Measurements from ENCODE around the gene ZNF525.
"Not testable (repeated sequence)": the region's sequence is repeated elsewhere in the genome, so short reads cannot be mapped to it uniquely, and the experiment has no call there.

ZNF525 gene

DNA sequence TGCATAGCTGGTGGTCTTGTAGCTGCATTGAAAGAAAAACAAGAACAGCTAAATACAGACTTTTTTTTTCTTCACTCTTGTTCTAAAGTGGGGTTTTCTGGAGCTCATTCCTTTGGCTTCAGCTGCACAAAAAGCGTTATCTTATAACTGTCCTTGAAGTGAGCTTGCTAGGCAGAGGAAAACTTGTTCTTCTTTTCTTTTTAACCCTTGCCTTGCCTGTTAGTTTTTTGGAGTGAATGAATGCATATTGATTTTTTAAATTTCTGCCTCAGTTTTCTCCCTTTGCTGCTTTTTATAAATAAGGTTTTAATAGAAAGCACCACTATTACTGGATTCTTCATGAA lies 31.0 kb downstream of the ZNF525 start:
- no peak for DNase-seq

DNA sequence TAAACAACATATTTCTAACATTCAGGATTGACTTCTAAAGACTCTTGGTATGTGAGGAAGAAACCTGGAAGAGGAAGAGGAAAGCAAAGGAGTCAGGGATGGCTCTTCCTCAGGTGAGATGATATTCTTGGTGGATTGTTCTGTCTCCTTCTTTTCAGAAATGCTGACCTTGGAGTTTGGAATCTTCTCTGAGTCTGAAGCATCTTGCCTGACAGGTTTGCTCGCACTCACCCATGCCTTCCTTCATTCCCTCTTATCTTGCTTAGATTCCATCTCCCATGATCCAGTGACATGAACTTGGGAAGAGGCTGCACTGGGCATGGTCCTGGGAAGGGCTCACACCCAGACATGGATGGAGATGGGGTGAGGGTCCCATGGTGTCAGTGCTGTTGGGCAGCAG lies 32.4 kb downstream of the ZNF525 start:
- not testable (repeated sequence) for DNase-seq

DNA sequence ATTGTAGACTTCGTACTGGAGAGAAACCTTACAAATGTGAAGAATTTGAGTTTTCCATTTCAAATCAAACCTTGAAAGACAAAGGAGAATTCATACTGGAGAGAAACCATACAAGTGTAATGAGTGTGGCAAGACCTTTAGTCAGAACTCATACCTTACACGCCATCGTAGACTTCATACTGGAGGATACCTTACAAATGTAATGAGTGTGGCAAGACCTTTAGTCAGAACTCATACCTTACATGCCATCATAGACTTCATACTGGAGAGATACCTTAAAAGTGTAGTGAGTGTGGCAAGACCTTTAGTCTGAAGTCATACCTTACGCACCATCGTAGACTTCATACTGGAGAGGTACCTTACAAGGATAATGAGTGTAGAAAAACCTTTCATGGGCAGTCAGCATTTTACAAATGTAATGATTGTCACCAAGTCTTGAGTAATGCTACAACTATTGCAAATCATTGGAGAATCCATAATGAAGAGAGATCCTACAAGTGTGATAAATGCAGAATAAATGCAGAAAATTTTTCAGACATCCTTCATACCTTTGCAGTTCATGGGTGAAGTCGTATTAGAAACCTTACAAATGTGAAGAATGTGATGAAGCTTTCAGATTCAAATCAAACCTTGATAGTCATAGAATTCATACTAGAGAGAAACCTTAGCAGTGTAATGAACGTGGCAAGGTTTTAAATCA lies 44.1 kb downstream of the ZNF525 start:
- no peak for DNase-seq

DNA sequence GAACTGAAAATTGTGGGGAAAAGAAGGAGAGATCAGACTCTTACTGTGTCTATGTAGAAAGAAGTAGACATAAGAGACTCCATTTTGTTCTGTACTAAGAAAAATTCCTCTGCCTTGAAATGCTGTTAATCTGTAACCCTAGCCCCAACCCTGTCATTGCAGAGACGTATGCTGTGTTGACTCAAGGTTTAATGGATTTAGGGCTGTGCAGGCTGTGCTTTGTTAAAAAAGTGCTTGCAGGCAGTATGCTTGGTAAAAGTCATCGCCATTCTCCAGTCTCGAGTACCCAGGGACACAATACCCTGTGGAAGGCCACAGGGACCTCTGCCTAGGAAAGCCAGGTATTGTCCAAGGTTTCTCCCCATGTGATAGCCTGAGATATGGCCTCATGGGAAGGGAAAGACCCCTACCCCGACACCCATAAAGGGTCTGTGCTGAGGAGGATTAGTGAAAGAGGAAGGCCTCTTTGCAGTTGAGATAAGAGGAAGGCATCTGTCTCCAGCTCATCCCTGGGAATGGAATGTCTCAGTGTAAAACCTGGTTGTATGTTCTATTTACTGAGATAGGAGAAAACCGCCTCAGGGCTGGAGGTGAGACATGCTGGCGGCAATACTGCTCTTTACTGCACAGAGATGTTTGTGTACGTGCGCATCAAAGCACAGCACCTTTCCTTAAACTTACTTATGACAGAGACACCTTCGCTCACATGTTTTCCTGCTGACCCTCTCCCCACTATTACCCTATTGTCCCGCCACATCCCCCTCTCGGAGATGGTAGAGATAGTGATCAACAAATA lies 55.2 kb downstream of the ZNF525 start:
- DNase-seq, result not testable (repeated sequence)

DNA sequence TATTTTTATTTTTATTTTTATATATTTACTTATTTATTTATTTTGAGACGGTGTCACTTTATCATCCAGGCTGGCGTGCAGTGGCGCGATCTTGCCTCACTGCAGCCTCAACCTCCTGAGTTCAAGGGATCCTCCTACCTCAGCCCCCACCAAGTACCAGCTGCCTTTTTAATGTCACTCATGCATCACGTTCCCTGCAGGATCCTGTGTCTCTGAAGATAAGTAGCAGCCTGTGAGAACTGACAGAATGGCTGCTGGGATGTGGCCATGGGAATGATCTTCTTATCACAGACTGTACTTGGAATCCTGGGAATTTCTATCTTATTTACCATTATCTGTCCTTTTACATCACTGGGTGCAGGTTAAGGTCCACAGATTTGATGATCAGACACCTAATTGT lies 57.0 kb downstream of the ZNF525 start:
- DNase-seq, result no peak

DNA sequence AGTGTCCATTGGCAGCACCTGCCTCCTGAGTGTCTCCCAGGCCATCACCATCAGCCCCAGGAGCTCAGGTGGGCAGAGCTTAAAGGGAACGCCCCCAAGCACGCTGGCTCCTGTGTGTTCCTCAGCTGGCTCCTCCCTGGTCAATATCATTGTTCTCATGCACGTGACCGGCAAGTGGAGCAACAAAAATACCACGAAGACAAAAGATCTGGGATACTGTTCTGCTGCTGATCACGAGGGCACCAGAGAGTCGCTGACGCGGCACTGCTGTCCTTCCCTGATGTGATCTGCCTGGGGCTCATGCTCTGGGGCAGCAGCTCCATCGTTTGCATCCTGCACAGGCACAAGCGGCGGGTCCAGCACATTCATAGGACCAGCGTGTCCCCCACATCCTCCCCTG lies 57.6 kb downstream of the ZNF525 start:
- not testable (repeated sequence) for DNase-seq

DNA sequence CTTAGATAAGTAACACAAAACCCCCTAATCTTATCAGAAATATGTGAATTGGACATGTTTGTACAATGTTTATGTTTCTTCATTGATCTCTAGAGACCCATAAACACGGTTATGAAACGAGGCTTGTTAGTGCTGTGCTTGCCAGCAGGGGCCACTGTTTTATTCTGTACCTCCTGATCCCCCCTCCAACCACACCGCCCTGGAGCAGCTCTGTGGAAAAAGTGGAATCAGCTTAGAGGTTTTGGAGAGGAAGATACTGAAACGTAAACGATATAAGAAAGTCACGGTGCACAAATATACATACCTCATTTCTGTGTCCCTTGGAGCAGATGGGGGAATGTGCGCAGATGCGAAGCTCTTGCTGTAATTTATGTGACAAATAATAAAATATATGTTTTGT lies 58.2 kb downstream of the ZNF525 start:
- DNase-seq, result not testable (repeated sequence)

DNA sequence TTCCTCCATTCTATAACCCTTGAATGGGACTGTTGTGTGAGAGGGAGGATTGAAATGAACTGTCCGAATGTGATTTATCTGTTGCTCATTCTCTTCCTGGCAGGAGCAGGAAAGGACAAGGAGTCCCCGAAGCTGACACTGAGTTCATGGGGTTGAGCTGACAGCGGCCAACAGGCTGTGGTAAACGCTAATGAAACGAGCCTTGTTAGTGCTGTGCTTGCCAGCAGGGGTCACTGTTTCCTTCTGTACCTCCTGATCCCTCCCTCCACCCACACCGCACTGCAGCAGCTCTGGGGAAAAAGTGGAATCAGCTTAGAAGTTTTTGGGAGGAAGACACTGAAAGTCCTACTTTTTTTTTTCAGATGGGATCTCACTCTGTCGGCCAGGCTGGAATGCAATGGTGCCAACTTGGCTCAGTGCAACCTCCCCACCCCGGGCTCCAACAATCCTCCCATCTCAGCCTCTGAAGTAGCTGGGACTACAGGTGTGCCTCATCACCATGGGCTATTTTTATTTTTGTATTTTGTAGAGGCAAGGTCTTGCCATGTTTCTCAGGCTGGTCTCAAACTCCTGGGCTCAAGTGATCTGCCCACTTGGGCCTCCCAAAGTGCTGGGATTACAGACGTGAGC lies 59.6 kb downstream of the ZNF525 start:
- peak; percentile 66 for DNase-seq

DNA sequence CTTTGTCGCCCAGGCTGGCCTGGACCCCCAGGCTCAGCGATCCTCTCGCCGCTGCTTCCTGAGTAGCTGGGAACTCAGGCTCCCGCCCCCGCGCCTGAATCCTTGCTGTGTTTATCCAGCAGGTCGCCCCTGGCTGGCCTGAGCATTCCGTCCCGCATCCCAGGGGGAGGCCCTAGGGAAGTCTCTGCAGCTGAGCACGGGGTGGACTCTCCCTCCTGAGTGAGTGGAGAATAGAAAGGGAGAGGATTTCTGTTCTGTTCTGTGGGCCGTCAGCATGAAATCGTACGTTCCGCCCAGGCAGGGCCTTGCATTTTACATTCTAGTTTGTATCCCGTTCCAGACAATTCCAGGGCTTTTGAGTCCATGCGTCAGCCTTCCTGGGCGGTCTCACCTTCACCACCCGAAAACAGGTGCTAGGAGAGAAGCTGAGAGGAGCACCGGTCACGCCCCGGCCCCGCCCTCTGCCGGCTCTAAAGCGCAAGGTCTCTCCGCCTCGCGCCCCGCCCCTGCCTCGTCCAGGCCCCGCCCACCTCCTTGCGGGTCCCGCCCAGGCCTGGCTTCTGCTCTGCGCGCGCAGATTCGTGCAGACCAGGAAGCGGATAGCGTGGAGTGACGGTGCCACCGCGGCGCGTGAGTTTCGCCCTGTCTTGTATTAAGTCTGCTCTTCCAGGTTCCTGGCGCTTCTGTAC lies 66.0 kb downstream of the ZNF525 start, which contains the start of gene ZNF761:
Gene ZNF761, plus strand, starts transcription at position 586 of the 689 bp plus-strand sequence. CDS start 15,285 bp downstream, outside the sequence.
- peak; percentile 94 for DNase-seq

DNA sequence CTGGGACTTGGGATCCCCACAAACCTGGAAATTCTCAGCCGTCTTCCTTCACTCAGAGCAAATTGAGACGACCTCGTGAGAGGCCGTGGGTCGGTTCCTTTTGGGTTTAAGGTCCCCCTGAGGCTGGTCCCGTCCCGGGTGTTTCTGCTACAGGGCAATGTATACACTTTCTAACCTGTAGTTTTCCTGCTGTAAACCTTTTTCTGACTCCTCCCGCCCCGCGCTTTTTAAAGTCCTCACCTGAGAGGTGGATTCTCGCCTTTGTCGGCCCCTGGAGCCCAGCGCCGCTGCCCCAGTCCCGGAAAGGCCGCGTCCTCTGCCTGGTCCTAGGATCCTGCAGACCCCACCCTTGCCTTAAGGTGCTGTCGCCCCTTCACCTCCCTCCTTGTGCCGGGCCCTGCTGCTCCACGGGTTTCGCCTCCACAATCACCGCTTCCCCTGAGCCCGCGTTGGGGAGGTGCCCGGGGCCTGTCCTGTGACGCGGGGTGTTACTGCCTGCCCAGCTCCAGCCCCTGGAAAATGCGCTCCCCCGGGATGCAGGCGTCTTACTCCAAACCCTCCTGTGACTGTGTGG lies 66.7 kb downstream of the ZNF525 start:
- DNase-seq, result peak; percentile 31

Measured in left hindlimb (tissue), 1 donor.